ENCODE measurements around the gene ITSN1.
A peak's percentile ranks its signal among the peaks of the same experiment; 100 is the strongest.

Gene ITSN1

DNA sequence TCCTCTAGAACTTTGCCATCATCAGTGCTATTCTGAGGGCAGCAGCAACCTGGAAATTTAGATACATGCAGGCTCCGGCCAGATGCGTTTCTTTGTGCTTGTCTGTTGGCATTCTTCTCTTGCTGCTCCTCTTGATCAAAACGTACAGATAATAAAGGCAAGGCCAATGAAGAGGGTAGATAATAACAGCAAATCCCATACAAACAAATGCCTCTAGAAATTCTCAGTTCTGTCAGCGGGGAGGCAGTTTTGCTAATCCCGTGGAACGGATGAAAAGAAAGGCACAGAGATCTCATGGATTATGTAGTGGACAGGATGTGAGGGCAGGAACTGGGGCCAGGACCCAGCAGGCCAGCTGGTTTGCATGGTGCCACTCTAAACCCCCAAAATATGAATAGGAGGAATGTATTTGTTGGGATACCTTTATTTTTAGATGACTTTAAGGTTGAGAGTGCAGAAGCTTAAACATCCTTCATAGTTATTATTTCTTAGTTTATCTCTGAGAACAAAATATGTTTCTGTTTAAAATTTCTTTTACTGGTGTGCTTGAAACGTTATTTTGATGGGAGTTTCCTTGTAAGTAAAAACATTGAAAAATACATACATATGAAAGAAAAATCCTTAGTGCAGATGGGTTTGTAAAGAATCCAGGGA, 1.5 kb downstream of the ITSN1 start:
- Mint-ChIP-seq H3K9me3 (no peaks in the 10 kb centered on the region), H3K27me3 (peaks cover 21% of the 10 kb centered on the region), H3K36me3 (ENCODE audit: low read depth) (peaks cover 13% of the 10 kb centered on the region), H3K4me1 (ENCODE audit: low read depth) (peaks cover 23% of the 10 kb centered on the region), H3K27ac (no peak overlapping the region), H3K4me3 (peak overlapping the region; percentile 83)
- DNase-seq = no peak

DNA sequence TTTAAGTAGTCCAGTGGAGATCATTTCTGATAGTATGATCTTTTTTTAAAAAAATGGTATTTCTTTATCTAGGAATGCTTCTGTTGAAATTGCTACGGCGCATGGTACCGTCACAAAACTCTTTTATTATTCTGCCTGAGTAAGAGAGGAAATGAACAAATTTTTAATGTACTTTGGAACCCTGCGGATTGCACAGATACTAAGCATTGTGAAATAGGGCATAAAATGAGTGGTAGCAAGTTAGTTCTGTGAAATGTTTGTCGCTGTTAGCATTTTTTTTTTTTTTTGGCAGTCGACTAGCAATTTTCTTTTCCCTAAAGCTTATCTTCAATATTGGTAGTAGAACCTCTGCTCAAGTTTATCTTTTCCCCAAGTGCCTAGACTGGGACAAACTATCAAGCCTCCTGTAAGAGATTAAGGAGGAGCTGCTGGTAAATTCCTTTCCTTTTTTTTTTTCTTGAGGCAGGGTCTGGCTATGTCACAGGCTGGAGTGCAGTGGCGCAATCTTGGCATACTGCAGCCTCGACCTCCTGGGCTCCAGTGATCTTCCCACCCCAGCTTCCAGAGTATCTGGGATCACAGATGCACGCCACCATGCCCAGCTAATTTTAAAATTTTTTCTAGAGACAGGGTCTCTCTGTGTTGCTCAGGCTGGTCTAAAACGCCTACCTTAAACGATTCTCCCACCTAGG, 2.2 kb downstream of the ITSN1 start:
- peaks cover 13% of the 10 kb centered on the region for H3K36me3 Mint-ChIP-seq (ENCODE audit: low read depth)
- H3K27me3 Mint-ChIP-seq = peaks cover 21% of the 10 kb centered on the region
- no peak for DNase-seq
- H3K9me3 Mint-ChIP-seq = no peaks in the 10 kb centered on the region
- peaks cover 18% of the 10 kb centered on the region for H3K4me1 Mint-ChIP-seq (ENCODE audit: low read depth)
- no peak overlapping the region for H3K27ac Mint-ChIP-seq
- H3K4me3 Mint-ChIP-seq = no peak overlapping the region

DNA sequence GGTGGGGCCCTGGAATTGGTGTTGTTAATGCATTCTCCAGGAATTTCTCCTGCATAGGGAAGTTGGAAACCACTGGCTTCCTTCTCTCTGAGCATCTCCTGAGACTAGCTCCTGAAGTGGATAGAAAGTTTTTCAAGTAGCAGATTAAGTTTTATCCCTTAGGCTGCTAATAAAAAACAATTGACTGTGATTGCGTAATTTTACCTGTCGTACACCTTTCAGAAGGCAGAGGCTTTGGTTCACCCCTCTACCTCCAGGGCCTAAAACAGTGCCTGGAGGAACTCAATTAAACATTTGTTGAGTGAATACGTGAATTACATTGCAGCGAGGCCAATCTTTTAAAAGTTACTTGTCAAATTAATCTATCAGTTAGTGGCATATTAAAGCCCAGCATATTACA, 3.4 kb downstream of the ITSN1 start:
- H3K4me1 Mint-ChIP-seq (ENCODE audit: low read depth) = peaks cover 11% of the 10 kb centered on the region
- no peak overlapping the region for H3K4me3 Mint-ChIP-seq
- H3K27ac Mint-ChIP-seq = no peak overlapping the region
- H3K36me3 Mint-ChIP-seq (ENCODE audit: low read depth) = peaks cover 11% of the 10 kb centered on the region
- DNase-seq = no peak
- H3K9me3 Mint-ChIP-seq = no peaks in the 10 kb centered on the region
- peaks cover 21% of the 10 kb centered on the region for H3K27me3 Mint-ChIP-seq

DNA sequence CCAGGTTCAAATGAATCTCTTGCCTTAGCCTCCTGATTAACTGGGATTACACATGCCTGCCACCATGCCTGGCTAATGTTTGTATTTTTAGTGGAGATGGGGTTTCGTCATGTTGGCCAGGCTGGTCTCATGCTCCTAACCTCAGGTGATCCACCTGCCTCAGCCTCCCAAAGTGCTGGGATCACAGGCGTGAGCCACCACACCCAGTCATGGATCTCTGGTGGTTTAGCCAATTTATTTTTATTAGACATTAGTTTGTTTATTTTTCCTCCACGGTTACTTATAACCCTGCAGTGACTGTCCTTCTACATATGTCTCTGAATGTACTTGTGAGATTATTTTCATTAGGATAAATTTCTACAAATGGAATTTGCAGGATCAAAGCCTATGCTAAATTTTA, 5.3 kb downstream of the ITSN1 start:
- no peak for DNase-seq
- H3K4me1 Mint-ChIP-seq (ENCODE audit: low read depth) = peaks cover 8% of the 10 kb centered on the region
- no peak overlapping the region for H3K27ac Mint-ChIP-seq
- no peaks in the 10 kb centered on the region for H3K9me3 Mint-ChIP-seq
- H3K27me3 Mint-ChIP-seq = peaks cover 21% of the 10 kb centered on the region
- peaks cover 3% of the 10 kb centered on the region for H3K36me3 Mint-ChIP-seq (ENCODE audit: low read depth)
- H3K4me3 Mint-ChIP-seq = no peak overlapping the region

DNA sequence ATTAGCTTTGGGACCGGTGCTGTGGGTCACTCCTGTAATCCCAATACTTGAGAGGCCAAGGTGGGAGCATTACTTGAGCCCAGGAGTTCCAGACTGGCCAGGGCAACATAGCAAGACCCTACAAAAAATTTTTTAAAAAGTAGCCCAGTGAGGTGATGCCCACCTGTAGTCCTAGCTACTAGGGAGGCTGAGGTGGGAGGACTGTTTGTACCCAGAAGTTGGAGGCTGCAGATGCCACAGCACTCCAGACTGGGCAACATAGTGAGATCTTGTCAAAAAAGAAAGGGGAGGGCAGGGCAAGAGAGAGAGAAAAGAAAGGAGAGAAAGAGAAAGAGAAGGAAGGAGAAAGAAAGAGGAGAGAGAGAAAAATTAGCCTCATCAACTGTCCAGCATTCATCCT, 6.3 kb downstream of the ITSN1 start:
- H3K4me3 Mint-ChIP-seq = no peak overlapping the region
- H3K27me3 Mint-ChIP-seq = peaks cover 16% of the 10 kb centered on the region
- H3K36me3 Mint-ChIP-seq (ENCODE audit: low read depth) = no peaks in the 10 kb centered on the region
- no peak overlapping the region for H3K27ac Mint-ChIP-seq
- peaks cover 3% of the 10 kb centered on the region for H3K4me1 Mint-ChIP-seq (ENCODE audit: low read depth)
- no peaks in the 10 kb centered on the region for H3K9me3 Mint-ChIP-seq
- DNase-seq = no peak

DNA sequence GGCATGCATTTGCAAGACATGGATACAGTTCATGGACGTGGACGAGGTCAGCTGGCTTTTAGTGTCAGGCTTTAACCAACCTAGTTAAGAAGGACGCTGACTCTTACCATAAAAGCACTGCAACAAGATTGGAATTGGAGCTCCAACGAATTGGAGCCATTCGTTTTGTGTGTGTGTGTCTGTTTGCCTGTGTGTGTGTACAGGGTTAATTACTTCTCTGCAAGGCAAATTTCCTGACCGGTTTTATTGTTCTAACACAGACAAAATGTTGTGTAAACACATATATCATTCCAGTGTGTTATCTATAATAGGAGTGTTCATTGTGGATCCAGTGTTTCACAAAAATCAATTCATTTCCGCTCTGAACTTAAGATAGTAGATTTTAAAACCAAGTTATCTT, 7.9 kb downstream of the ITSN1 start:
- Mint-ChIP-seq H3K4me3 (no peak overlapping the region), H3K9me3 (no peaks in the 10 kb centered on the region), H3K36me3 (ENCODE audit: low read depth) (no peaks in the 10 kb centered on the region), H3K4me1 (ENCODE audit: low read depth) (no peaks in the 10 kb centered on the region), H3K27me3 (peaks cover under 1% of the 10 kb centered on the region), H3K27ac (no peak overlapping the region)
- DNase-seq = no peak

DNA sequence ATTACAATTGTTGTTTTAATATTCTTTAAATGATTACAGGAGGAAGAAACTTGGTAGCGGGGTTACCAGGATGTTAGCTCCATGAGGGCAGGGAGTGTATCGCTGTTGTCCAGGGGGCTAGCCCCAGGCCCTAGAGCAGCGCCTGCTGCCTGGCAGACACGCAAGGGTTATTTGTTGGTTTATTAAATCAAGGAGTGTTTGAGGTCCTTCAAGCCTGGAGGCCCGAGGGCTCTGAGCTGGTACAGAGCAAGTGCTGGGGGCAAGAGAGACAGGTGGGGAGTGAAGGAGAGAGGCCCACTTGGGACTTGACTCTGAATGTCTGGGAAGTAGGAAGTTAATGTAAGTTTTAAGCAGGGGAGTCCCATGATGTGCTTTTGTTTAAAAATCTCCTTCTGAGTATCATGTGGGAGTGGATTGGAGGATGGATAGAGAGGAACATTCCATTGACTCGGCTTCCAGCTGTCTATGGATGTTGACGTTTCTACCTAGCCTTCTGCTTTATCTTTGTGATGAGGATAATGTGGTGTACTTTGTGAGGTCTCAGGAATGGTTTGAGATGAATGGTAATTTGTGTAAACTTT, 8.7 kb downstream of the ITSN1 start:
- Mint-ChIP-seq H3K36me3 (ENCODE audit: low read depth) (no peaks in the 10 kb centered on the region), H3K4me1 (ENCODE audit: low read depth) (no peaks in the 10 kb centered on the region), H3K9me3 (no peaks in the 10 kb centered on the region), H3K27me3 (no peaks in the 10 kb centered on the region), H3K27ac (no peak overlapping the region), H3K4me3 (no peak overlapping the region)
- DNase-seq = no peak

DNA sequence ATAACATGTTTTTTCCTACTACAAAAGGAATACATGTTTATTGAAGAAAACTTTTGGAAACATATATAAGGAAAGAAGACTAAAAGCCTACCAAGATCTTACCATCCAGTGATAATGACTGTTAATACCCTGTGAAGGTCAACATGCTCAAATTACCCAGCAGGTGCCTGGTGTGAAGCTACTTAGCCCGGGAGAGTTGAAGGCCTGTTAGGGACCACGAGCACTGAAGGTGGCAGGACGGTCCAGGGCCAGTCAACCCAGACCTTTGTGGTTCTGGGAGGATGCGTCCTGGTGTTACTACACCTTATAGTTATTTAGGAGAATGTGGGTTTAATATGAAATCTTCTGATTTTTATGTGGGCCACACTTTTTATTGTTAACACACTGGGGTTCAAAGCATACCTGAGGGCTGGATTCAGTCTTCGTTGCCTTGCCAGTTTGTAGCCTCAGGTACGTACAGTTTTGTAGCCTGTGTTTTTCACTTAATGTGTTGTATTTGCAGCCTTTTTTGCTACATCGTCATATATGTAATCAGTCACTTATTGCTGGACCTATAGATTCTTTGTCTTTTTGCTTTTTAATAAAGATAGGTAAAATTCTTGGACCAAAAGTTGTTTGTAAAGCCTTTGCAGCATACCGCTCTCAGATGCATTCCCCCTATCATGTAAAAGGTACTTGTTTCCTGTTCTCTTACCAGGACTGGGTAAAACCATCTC, 9.8 kb downstream of the ITSN1 start:
- H3K27ac Mint-ChIP-seq = no peak overlapping the region
- H3K4me3 Mint-ChIP-seq = no peak overlapping the region
- H3K36me3 Mint-ChIP-seq (ENCODE audit: low read depth) = no peaks in the 10 kb centered on the region

DNA sequence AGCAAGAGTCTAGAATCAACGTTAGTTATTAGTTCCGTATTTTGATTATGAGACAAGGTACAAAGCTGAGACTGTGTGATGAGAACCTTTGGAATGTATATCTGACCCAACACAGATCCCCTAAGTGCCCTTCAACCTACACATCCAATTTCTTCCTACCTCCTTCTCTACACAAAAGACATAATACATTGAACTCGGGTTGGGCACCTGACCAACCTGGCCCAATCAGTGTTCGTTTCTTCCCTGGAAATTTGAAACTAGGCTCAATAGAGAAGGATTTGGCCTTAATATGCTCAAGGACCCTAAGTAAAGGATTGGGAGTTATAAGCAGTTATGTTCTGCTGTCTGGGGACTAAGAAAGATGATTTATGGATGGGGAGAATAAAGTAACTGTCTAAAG, 12.1 kb downstream of the ITSN1 start:
- Mint-ChIP-seq H3K27ac (no peak overlapping the region), H3K27me3 (no peaks in the 10 kb centered on the region), H3K4me1 (ENCODE audit: low read depth) (no peaks in the 10 kb centered on the region), H3K4me3 (no peak overlapping the region), H3K9me3 (no peaks in the 10 kb centered on the region), H3K36me3 (ENCODE audit: low read depth) (no peaks in the 10 kb centered on the region)
- no peak for DNase-seq

More for the DNA sequence above, 9.8 kb downstream of the ITSN1 start:
- Mint-ChIP-seq H3K27me3 (no peaks in the 10 kb centered on the region), H3K9me3 (no peaks in the 10 kb centered on the region), H3K4me1 (ENCODE audit: low read depth) (no peaks in the 10 kb centered on the region)
- DNase-seq = no peak

DNA sequence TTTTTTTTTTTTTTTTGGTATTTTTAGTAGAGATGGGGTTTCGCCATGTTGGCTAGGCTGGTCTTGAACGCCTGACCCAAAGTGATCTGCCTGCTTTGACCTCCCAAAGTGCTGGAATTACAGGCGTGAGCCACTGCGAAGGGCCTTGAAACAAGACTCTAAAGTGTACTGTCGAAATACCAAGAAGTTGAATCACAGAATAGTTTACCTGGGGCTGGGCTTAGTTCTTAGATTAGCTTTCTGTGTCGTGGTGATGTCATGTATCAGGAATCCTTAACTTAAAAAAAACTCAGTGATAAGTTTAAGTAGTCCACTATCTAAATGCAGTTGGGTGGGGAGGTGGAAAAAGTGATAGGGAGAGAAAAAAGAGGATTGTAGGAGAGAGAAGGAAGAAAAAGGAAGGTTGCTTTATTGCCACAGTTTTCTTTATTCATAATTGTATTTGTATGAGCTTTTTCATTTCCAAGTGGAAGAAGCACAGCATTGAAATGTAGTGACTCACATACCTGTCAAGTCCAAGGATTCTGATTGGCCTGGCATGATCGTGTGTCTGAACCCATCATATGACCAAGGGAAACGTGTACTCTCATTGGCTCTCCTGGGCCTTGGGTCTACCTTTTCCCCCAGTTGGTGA, 13.4 kb downstream of the ITSN1 start:
- DNase-seq = no peak
- H3K27me3 Mint-ChIP-seq = no peaks in the 10 kb centered on the region
- no peaks in the 10 kb centered on the region for H3K36me3 Mint-ChIP-seq (ENCODE audit: low read depth)
- no peaks in the 10 kb centered on the region for H3K9me3 Mint-ChIP-seq
- no peak overlapping the region for H3K27ac Mint-ChIP-seq
- H3K4me3 Mint-ChIP-seq = no peak overlapping the region
- H3K4me1 Mint-ChIP-seq (ENCODE audit: low read depth) = no peaks in the 10 kb centered on the region

DNA sequence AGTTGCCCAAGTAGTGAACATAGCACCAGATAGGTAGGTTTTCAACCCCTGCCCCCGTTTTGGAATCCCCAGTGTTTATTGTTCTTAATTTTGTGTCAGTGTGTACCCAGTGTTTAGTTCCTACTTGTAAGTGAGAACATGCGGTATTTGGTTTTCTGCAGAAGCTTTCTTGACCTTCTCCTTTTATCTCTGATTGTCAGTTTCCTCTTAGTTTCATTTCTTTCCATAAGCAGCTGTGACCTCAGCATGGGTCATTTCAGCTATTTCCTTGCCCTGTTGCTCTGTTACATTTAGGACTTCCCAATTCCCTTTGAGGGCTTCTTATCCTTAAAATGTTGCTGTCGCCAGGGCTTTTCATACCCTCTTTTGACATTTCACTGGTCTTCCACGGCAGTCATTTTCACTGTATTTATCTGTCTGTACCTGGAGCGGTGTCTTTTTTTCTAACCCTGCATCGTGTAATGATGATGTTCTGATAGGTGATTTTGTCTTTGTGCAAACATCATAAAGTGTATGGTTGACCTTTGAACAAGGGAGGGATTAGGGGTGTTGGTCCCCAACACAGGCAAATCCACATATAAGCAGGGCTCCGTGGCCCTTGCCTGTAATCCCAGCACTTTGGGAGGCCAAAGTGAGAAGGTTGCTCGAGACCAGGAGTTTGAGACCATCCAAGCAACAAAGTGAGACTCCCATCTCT, 15.0 kb downstream of the ITSN1 start:
- no peak for DNase-seq
- Mint-ChIP-seq H3K36me3 (ENCODE audit: low read depth) (no peaks in the 10 kb centered on the region), H3K27me3 (no peaks in the 10 kb centered on the region), H3K9me3 (no peaks in the 10 kb centered on the region), H3K27ac (no peak overlapping the region), H3K4me3 (no peak overlapping the region), H3K4me1 (ENCODE audit: low read depth) (no peaks in the 10 kb centered on the region)

DNA sequence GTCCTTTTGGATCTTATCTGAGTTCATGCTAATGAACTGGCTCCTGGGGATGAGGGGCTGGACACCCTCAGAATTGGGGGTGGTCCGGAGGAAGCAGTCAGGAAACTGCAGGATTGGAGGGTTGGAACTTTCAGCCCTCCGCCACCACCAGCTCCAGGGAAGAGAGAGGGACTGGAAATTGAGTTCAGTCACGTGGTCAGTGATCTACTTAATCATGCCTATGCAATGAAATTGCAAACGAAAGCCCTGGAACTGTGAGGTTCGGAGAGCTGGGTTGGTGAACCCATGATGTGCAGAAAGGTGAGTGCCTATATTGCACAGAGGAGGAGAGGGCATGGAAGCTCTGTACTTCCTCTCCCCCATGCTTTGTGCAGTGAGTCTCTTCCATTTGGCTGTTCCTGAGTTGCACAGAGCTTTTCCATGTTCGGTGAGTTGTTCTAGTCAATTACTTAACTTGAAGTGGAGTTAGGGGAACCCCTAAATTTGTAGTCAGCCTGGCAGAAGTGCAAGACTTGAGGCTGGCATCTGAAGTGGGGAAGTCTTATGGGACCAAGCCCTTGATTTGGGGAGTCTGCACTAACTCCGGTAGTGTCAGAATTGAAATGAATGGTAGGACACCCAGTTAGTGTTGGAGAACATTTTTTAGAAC, 16.7 kb downstream of the ITSN1 start:
- DNase-seq = no peak
- H3K9me3 Mint-ChIP-seq = no peaks in the 10 kb centered on the region
- no peak overlapping the region for H3K4me3 Mint-ChIP-seq
- no peaks in the 10 kb centered on the region for H3K4me1 Mint-ChIP-seq (ENCODE audit: low read depth)
- no peak overlapping the region for H3K27ac Mint-ChIP-seq
- no peaks in the 10 kb centered on the region for H3K27me3 Mint-ChIP-seq
- no peaks in the 10 kb centered on the region for H3K36me3 Mint-ChIP-seq (ENCODE audit: low read depth)

DNA sequence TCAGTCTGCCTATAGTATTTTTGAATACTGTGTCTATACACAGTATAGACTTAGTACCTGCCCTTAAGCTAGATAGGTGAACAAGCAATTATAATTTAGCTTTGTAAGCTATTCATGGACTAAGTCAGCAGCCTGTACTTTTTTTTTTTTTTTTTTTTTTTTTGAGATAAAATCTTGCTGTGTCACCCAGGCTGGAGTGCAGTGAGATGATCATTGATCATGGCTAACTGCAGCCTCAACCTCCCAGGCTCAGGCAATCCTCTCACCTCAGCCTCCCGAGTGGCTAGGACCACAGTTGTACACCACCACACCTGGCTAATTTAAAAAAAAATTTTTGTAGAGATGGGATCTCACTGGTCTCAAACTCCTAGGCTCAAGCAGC, 17.3 kb downstream of the ITSN1 start:
- Mint-ChIP-seq H3K36me3 (ENCODE audit: low read depth) (no peaks in the 10 kb centered on the region), H3K9me3 (no peaks in the 10 kb centered on the region), H3K27ac (no peak overlapping the region), H3K27me3 (no peaks in the 10 kb centered on the region), H3K4me3 (no peak overlapping the region), H3K4me1 (ENCODE audit: low read depth) (no peaks in the 10 kb centered on the region)
- DNase-seq = no peak

DNA sequence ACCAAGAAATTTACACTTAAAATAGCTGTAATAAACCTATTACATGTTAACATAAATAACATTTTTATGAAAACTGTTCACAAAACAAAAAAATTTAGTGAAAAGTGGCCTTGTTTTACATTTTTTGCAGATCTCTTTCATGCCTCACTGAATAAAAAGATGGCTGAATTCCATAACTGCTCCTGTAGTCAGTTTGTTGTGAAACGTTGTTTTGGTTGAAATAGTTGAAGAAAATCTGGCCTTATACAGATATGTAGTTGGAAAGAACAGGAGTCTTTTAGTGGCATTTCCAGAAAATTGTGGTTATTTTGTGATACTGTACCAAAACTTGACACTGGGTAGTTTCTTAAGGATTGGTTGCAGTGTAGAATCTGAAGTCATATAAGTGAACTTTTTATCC, 18.1 kb downstream of the ITSN1 start:
- no peak overlapping the region for H3K4me3 Mint-ChIP-seq
- no peaks in the 10 kb centered on the region for H3K27me3 Mint-ChIP-seq
- no peaks in the 10 kb centered on the region for H3K36me3 Mint-ChIP-seq (ENCODE audit: low read depth)
- H3K4me1 Mint-ChIP-seq (ENCODE audit: low read depth) = no peaks in the 10 kb centered on the region
- H3K9me3 Mint-ChIP-seq = no peaks in the 10 kb centered on the region
- no peak overlapping the region for H3K27ac Mint-ChIP-seq
- DNase-seq = no peak

All from activated T-cell treated with anti-CD3 and anti-CD28 coated beads, Interleukin-2, amount 50 U/mL, for 24 hours (primary cell).